ENCODE measurements around the gene TFDP1. TPM values are rescaled to one million over a fixed set of nuclear protein-coding genes. Genes with fewer than 3 reads are reported as not detected.

The TFDP1 gene
- total RNA-seq, 3 donors from 2014 or later: 31.8 to 34.0 (median 33.3) TPM

- H3K36me3 ChIP-seq: no peaks in the 10 kb centered on the region
- H3K4me1 ChIP-seq: no peaks in the 10 kb centered on the region
- TF ChIP-seq POLR2A (IDR thresholded peaks at IDR 0.05) (no peak), POLR2AphosphoS5 (IDR thresholded peaks at IDR 0.05) (no peak)
- TF ChIP-seq, protein P1, sequence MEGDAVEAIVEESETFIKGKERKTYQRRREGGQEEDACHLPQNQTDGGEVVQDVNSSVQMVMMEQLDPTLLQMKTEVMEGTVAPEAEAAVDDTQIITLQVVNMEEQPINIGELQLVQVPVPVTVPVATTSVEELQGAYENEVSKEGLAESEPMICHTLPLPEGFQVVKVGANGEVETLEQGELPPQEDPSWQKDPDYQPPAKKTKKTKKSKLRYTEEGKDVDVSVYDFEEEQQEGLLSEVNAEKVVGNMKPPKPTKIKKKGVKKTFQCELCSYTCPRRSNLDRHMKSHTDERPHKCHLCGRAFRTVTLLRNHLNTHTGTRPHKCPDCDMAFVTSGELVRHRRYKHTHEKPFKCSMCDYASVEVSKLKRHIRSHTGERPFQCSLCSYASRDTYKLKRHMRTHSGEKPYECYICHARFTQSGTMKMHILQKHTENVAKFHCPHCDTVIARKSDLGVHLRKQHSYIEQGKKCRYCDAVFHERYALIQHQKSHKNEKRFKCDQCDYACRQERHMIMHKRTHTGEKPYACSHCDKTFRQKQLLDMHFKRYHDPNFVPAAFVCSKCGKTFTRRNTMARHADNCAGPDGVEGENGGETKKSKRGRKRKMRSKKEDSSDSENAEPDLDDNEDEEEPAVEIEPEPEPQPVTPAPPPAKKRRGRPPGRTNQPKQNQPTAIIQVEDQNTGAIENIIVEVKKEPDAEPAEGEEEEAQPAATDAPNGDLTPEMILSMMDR (IDR thresholded peaks at IDR 0.05): no peak
- H3K27me3 ChIP-seq: no peaks in the 10 kb centered on the region
- H3K9me3 ChIP-seq: no peaks in the 10 kb centered on the region
- no peak overlapping the region for H3K27ac ChIP-seq
- intact Hi-C loops (cut with DNase I; ENCODE audit: low total_unique reads): no loop called here
- no peak overlapping the region for H3K4me3 ChIP-seq
- DNase-seq (ENCODE audit: low spot score in 2 of 2): peak in 1 of 2 donors; percentile 24
These were observed 12.0 kb downstream of the TFDP1 start for GRCh38 chr13:113596321-113597200.

- peak in 1 of 2 donors; percentile 24 for DNase-seq (ENCODE audit: low spot score in 2 of 2)
- Histone ChIP-seq H3K27me3 (no peaks in the 10 kb centered on the region), H3K36me3 (no peaks in the 10 kb centered on the region), H3K4me3 (no peak overlapping the region), H3K4me1 (no peaks in the 10 kb centered on the region), H3K27ac (no peak overlapping the region), H3K9me3 (no peaks in the 10 kb centered on the region)
- intact Hi-C loops (cut with DNase I; ENCODE audit: low total_unique reads): no loop called here
- TF ChIP-seq, protein P1 (IDR thresholded peaks at IDR 0.05): no peak
- no peak for TF ChIP-seq POLR2A (IDR thresholded peaks at IDR 0.05)
- no peak for TF ChIP-seq POLR2AphosphoS5 (IDR thresholded peaks at IDR 0.05)
These were observed 13.0 kb downstream of the TFDP1 start for GRCh38 chr13:113597391-113598080.

GRCh38 chr13:113598081-113598410 lies 13.5 kb downstream of the TFDP1 start:
- no peak overlapping the region for H3K4me3 ChIP-seq
- H3K27ac ChIP-seq: no peak overlapping the region
- no peak for TF ChIP-seq POLR2A (IDR thresholded peaks at IDR 0.05)
- TF ChIP-seq, protein P1 (IDR thresholded peaks at IDR 0.05): no peak
- TF ChIP-seq POLR2AphosphoS5 (IDR thresholded peaks at IDR 0.05): no peak
- H3K9me3 ChIP-seq: no peaks in the 10 kb centered on the region
- intact Hi-C loops (cut with DNase I; ENCODE audit: low total_unique reads): no loop called here
- H3K27me3 ChIP-seq: no peaks in the 10 kb centered on the region
- DNase-seq (ENCODE audit: low spot score in 2 of 2): peak in 1 of 2 donors; percentile 49
- no peaks in the 10 kb centered on the region for H3K36me3 ChIP-seq
- H3K4me1 ChIP-seq: no peaks in the 10 kb centered on the region

- no peak overlapping the region for H3K27ac ChIP-seq
- no peaks in the 10 kb centered on the region for H3K27me3 ChIP-seq
- H3K4me3 ChIP-seq: no peak overlapping the region
- H3K4me1 ChIP-seq: no peaks in the 10 kb centered on the region
- DNase-seq (ENCODE audit: low spot score in 2 of 2): peak in 1 of 2 donors; percentile 15
- no peaks in the 10 kb centered on the region for H3K36me3 ChIP-seq
- intact Hi-C loops (cut with DNase I; ENCODE audit: low total_unique reads): no loop called here
- H3K9me3 ChIP-seq: no peaks in the 10 kb centered on the region
- no peak for TF ChIP-seq POLR2AphosphoS5 (IDR thresholded peaks at IDR 0.05)
- TF ChIP-seq, protein P1 (IDR thresholded peaks at IDR 0.05): no peak
- no peak for TF ChIP-seq POLR2A (IDR thresholded peaks at IDR 0.05)
These were observed 13.9 kb downstream of the TFDP1 start for GRCh38 chr13:113598481-113598880.

DNA sequence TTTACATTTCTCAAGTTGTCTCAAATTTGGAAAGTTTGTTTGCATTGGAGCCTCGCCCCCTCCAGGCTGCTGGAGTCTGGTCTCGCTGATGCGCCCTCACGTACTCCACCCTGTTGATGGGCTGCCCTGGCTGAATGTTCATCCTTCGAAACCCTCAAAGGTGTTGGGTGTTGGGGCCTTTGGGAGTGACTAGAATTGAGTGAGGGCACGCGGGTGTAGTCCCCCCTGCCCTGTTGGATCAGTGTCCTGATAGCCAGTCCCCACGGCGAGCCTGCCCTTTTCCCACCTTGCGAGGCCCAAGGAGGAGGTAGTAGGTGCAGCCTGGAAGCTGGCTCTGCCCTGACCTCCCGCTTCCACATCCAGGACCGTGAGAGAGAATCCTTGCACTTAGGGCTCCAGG lies 14.8 kb downstream of the TFDP1 start:
- no peaks in the 10 kb centered on the region for H3K9me3 ChIP-seq
- H3K27me3 ChIP-seq: no peaks in the 10 kb centered on the region
- no peak for TF ChIP-seq POLR2A (IDR thresholded peaks at IDR 0.05)
- TF ChIP-seq, protein P1 (IDR thresholded peaks at IDR 0.05): no peak
- no peak for TF ChIP-seq POLR2AphosphoS5 (IDR thresholded peaks at IDR 0.05)
- intact Hi-C loops (cut with DNase I; ENCODE audit: low total_unique reads): no loop called here
- no peaks in the 10 kb centered on the region for H3K4me1 ChIP-seq
- no peaks in the 10 kb centered on the region for H3K36me3 ChIP-seq
- DNase-seq (ENCODE audit: low spot score in 2 of 2): peak in 1 of 2 donors; percentile 33
- no peak overlapping the region for H3K27ac ChIP-seq
- H3K4me3 ChIP-seq: no peak overlapping the region

All from breast epithelium (tissue), 4 donors.